NCI-H1436 treated with DMSO at 0.1 percent for 48 hours (cell line): ENCODE data around the gene ALG12.

ENCODE experiments used
- DNase-seq: peaks from one replicate; lab custom pipeline; 2025; lab: John Stamatoyannopoulos, UW

The ALG12 gene

DNA sequence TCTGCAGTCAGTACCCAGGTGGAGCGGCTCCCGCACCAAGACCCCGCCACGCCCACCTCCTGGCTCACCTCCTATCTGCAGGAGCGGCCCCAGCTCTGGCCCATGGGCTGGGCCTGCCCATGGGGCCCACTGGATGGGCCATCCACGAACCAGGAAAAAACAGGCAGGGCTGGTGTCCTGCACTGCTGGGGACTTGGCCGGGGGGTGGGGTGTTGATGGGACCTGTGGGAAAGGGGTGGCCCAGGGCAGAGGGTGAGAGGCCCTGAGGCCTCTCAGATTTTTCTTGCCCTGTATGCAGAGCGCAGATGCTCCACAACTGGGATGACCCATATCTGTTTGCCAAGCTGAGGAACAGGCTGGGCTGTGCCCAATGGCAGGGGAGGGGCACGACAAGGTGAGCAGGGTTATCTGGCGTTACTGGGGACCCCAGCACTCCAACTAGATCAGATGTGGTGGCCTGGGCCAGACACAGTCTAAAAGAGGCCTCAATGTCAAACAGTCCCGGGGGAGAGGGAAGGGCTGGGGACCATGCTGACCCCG lies 39.7 kb upstream of the ALG12 start:
- DNase-seq, result no peak

- no peak for DNase-seq
Measured at GRCh38 chr22:49956914-49957825, 38.9 kb upstream of the ALG12 start.

DNA sequence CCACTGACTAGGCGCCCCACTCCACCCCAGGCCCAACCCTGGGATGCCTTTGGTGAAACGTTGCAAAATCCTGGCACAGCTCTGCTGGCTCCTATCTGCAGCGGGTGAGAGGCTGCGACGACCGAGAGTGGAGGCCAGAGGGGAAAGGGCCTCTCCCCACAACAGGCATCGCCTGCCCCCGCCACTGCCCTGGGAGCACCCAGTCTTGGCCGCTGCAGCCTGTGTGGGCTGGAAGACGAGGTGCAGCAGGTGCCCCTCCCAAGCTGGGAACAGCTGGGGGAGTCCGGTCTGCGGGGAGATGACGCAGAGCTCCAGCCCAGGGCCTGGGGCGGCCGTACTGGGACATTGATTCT lies 38.2 kb upstream of the ALG12 start:
- no peak for DNase-seq

GRCh38 chr22:49955581-49956417 lies 37.6 kb upstream of the ALG12 start:
- DNase-seq, result no peak

DNA sequence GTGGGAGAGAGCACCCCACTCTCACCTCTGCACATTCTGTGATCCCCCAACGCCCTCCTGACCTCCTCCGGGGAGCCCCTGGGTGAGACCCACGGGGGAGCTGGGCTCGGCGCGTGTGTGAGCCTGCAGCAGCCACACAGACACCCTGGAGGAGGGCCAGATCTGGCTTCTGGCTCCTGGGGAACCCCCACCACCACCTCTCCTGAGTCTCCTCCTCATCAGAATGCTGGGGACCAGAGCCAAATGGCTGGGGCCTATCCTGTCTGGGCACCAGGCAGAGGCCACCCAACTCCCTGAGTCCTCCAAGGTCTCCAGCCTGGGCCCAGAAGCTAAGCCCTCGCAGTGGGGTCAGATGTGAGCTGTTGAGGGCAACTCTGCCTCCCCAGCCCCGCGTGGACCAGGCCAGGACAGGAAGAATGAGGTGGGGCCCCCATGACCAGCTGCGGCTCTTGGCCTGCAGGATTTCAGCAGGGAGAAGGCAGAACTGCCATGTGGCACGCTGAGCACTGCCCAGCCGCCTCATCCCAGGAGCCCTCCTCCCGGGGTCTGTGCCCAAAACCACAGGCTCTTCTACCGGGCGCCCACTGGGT lies 36.8 kb upstream of the ALG12 start:
- DNase-seq, result no peak

GRCh38 chr22:49954354-49954753 lies 36.1 kb upstream of the ALG12 start:
- DNase-seq, result no peak

DNA sequence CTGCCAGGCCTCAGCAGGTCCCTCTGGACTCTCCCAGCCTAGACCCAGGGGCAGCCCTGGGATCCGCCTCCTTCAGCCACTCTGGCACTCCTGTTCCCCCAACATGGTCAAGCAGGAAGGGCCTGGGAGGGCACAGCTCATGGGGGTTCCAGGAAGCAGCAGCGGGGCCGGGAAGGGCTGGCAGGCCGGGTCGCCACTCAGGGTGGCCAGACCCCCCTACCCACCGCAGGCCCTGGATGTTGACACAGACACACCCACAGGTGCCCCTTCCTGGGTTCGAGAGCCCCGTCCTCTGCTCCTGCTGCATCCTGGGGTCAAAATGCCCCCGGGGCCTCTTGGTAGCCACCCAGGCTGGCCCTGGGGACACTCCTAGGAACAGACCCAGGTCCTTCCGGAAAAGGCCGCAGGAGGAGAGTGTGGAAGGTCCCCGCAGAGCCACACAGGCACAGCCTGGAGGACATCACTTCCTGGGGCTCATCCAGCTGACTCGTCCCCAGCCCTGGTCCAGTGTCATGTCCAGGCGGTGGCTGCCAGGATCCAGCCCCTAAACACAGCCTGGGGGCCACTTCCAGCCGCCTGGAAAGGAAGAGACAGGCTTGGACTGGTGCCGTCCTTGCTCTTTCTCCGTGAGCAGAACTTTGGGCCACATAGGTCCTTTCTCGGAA lies 35.6 kb upstream of the ALG12 start:
- no peak for DNase-seq

DNA sequence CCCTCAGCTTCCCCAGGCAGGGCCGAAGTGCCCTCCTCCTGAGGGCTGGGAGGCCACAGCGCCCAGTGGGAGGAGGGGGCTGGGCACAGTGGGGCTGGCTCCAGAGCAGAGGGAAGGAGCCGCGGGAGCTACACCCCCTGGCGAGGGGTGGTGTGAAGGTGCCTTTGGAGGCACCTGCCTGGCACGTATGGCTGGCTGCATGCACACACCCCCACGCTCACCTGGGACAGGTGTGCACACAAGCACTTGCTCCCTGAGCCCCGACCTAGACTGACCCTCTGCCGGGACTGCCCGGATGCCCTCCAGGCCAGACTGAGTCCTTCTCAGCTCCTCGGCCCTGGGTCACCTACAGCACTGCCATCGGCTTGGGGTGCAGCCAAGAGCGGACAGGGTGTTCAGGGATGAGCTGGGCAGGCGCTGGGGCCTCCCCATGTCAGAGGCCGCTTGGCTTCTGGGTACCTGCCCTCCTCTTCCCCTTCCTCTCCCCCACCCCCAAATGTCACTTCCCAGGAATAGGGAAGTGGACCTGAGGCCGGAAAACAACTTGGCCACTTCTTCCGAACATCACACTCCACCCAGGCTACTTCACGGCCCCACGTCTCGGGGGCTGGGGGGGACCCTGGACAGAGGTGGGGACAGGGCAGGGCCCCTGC lies 34.9 kb upstream of the ALG12 start:
- DNase-seq, result no peak

DNA sequence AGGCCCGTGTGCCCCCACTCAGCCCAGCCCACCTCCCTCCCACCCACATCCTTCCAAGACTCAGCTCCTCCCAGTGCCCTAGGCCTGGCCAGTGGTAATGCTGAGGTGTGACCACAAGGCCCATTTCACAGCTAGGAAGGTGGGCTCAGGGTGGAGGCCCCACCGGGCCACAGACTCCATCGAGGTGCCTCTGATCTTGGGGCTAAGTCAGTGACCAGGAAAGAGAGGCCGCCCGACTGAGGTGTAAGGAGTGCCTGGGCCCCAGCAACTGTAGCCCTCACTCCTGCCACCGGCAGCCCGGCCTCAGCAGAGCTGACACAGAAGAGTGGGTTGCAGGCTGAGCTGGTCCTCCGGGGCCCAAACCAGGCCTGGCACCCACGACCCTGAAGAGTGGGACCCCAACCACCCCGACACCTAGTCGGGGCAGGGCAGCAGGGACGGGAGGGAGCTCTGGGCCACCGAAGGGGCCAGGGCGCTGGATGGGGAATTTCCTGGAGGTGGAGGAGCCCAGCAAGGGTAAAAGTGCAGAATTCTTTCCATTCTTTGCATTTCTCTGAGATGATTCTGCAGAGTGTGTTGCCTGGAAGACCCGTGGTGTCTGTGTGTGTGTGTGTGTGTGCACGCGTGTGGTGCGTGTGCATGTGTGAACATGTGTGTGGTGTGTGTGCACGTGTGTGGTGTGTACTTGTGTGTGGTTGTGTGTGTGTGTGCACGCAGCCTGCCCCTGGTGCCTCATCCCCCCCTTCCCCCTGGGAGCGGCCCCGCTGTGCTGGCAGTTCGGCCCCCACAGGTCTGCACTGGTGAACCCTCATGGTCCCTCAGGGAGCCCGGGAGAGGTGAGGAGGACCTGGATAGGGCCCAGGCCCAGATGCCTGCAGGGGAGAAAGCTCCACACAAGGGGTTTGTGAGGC lies 34.0 kb upstream of the ALG12 start:
- DNase-seq, result no peak

DNA sequence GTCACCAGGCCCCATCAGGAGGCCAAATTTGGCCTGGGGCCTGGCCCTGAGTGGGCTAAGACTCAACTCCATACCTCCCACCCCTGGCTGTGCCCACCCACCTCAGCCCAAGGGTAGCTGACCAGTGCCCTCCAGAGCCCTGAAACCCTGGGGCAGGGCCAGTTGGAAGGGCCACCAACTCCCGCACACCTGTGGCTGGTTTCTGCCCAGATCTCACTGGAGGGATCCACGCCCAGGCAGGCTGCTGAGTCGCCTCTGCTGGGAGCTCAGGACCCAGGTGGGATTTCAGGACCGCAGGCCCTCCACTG lies 33.4 kb upstream of the ALG12 start:
- no peak for DNase-seq

DNA sequence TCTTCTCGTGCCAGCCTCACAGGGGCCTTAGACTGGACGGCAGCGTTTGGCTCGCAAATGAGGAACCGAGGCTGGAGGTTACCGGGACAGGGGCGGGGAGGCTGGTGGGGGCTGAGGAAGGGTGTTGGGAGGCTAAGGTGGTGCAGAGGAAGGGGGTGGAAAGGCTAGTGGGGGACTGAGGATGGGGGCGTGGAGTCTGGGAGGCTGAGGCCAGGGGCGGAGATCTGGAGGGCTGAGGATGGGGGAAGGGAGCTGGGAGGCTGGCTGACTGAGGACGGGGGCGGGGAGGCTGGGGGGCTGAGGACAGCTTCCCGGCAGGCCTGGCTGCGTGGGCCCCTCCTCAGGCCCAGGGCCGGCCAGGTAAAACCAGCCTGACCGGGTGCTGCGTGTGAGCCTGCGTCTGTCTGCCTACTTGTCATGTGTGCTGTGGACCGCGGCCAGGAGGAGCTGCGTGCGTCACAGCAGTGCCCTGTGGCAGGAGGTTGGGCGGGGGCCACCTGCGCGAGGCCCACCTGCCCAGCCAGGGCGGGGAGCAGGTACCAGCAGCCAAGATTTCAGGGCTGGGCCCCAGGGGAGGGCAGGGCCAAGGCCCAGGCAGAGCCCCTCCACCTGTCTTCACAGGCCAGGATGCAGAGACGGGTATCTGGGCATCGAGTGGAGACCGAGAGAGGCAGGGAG lies 32.9 kb upstream of the ALG12 start:
- DNase-seq, result no peak

DNA sequence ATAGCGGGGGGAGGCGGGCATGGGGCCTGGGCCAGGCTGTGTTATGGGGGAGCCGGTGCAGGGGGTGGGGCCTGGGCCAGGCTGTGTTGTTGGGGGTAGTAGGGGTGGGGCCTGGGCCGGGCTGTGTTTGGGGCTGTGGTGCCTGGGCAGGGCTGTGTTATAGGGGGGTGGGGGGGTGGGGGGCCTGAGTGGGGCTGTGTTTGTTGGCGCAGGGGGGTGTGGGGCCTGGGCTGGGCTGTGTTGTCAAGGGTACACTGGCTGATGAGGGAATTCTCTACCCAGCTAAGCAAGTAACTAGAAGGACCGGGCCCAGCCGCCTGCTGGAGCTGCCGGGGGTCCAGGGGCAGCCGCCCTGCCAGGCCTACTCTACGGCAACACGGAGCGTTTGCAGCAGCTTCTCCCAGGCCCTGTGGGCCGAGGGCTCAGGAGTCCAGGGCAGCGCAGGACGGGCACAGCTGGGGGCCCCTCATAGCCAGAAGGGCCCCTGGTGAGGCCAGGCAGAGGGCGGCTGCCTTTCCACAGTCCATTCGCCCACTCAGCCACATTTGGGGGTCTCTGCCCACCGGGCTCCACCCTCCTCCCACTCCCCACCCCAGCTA lies 32.3 kb upstream of the ALG12 start:
- DNase-seq, result no peak

GRCh38 chr22:49949914-49950292 lies 31.7 kb upstream of the ALG12 start:
- no peak for DNase-seq

DNA sequence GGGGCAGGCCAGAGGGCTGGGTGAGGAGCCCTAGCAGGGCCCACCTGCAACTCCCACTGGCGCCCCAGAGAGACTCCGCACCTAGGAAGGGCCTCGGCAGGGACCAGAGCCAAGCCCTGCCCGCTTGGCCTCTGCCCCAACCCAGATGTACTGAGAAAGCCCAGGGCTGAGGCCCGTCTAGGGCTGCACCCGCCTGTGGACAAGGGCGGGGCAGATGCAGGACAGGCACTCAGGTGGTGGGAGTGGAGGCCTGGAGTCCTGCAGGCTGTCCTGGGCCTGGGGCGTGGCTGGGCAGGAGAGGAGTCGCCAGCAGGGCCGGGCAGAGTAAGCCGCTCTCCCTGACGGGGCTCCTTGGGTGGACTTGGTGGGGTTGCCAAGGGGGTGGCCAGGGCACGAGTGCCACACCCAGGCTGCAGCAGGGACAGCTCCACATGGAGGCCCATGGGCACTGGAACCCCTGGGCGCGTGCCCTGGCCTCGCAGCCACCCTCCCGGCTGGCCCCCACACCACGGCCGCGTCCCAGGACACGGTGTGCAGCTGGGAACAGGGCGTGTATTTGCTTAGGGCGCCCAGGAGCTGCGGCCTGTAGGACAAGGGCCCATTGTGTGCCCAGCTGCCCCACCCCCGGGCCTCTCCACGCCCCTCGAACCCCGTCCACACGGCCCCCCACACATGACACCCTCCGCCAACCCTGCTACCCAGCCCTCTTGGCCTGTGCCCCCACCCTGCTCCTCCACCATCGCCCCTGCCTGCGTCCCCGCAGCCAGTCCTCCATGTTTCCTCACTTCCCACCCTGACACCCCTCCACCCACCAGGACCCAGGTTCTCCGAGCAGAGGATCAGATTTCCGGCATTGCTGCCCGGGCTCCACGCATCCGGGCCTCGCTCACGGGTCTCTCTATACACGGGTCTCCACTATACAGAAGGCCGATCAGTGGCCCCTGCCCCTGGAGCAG lies 31.0 kb upstream of the ALG12 start:
- no peak for DNase-seq

- DNase-seq, result no peak
Measured at GRCh38 chr22:49948116-49948957, 30.1 kb upstream of the ALG12 start.

GRCh38 chr22:49947296-49947622 lies 29.0 kb upstream of the ALG12 start:
- no peak for DNase-seq

- DNase-seq, result no peak
Measured at GRCh38 chr22:49946612-49947295, 28.5 kb upstream of the ALG12 start.
